IPS DF 19.7 (cell line): ENCODE data around the gene DUOXA2.
"Not testable (repeated sequence)": the region's sequence is repeated elsewhere in the genome, so short reads cannot be mapped to it uniquely, and the experiment has no call there.

Experiments used
- DNase-seq: peaks from one replicate; pipeline ENCODE4 v3.0.0-alpha.2; 2013; ENCODE audit warnings: low read depth, low spot score

DUOXA2 gene

DNA sequence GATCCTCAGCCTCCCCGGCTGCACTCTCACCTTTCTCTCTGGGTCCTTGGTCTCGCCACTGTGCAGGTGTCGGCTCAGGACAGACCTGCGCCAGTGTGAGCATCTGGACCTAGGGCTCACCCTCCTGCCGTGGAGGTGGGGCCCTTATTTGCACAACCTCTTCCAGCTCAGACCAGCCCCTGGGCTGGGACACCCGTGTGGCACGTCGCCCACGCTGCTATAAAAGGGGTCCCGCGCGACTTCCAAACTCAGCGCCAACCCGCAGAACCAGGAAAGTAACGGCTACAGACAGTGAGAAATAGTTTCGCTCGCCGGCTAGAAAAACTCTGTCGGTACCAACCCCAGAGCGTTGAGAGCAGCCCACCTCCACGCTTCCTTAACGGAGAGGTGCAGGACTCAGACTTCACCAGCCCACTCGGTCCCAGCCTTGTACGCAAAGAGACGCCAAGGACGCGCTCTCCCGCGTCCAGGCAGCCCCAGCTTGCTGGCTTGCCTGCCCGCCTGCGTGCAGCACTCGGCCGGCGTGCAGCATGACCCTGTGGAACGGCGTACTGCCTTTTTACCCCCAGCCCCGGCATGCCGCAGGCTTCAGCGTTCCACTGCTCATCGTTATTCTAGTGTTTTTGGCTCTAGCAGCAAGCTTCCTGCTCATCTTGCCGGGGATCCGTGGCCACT is at the start of gene DUOXA2, which contains the start of gene DUOX2:
TSS of gene DUOXA2 (plus strand) at position 251 of the 675 bp plus-strand sequence. CDS start at position 531, 280 bp downstream.
TSS of gene DUOX2 (minus strand) at position 97 of the 675 bp plus-strand sequence. CDS start 761 bp downstream, outside the sequence.
- DNase-seq, result no peak

GRCh38 chr15:45064386-45064785 is 49.7 kb upstream of the DUOXA2 start:
- no peak for DNase-seq

DNA sequence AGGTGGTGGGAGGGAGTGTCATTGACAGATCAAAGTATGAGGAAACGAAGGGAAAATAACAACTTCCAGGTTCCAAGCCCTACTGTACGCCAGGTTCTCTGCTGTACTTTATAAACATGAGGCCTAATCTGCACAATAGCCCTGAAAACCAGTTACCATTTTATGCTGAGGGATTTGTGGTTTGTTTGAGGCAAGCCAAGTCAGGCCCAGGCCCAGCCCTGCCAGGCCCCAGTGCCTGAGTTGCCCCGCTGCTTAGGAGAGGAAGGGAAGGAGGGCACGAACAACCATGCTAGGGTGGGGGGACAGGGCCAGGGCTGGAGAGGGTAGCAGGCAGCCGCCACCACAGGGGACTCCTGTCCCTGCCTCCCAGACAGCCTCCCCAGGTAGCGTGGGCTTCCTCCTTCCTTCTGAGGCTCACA is 44.2 kb upstream of the DUOXA2 start:
- DNase-seq, result not testable (repeated sequence)

DNA sequence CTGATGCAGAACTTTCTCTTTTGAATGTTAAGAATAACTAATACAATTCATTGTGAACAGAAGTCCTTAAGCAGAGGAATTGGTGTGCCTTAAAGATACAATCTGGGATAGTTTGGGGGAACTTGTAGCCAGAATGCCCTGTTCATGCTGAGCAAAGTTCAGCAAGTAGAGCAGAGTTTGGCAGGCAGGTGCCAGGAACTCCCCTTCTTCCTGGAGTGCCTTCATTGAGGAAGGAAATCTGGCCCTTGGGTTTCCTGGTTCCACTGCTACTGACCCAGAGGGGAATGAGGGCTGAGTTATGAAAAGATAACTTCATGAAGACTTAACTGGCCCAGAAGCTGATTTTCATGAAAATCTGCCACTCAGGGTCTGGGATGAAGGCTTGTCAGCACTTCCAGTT is 40.5 kb upstream of the DUOXA2 start:
- not testable (repeated sequence) for DNase-seq

GRCh38 chr15:45075440-45076320 is 38.4 kb upstream of the DUOXA2 start:
- DNase-seq, result not testable (repeated sequence)

DNA sequence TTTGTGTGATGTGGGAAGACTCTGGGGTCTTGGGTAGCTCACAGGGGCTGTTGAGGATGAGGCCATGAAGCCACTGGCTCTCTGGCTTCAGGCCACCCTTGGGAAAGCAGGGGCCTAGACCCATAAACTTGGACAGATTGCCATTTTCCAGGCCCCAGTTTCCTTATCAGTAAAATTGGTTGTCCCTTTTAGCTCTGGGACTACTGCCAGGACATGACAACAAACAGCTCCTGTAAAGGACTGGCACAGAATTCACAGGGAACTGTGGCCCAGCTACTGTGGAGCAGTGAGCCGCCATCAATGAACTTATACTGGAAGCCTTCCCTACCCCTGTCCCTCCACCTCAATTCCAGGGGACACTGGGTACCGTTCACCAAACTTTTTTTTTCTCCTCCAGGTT is 36.7 kb upstream of the DUOXA2 start:
- DNase-seq, result not testable (repeated sequence)

GRCh38 chr15:45079201-45079600 is 34.9 kb upstream of the DUOXA2 start:
- not testable (repeated sequence) for DNase-seq

DNA sequence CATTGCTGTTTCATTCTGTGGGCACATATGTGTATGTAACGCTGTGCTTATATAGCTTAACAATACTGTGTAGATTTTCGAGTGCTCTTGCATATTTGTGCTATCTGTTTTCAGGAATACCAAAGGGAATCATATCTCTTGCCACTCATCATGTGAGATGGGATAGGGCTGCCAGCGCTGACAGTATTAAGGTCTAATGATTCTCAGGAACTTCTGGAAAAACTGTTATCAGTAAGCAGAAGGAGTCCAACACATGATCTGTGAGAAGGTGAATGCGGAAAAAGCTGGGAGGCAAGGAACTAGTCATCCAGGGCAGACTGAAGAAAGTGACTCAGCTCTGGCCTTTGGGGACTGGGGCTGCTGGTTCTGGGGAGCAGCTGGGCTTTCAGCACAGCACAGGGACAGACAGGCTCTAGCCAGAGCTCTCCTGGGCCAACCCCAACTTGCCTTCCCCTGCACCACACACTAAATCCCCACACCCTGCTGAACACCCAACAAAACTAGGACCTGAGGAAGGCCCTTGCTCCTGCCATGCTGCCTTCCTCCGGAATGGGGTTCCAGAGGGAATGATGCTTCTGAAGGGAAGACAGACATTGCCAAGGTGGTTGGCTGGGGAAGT is 34.4 kb upstream of the DUOXA2 start:
- DNase-seq, result not testable (repeated sequence)

DNA sequence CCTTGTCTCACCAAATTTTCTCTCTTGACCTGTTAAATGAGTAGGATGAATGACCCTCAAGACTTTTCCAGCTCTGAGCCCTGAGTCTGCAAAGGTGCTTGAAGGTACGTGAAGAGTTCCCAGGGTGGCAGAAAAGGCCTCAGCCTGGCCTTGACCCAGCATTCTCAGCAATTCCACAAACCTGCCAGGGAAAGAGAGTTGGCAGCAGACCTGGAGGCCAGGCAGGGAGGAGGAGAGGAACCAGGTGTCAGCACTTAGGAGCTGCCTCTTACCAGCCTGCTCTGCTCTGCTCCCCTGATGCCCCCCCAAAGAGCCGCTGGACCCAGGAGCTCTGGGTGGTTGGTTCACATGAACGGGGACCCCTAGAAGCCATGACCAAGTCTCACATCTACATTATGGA is 33.5 kb upstream of the DUOXA2 start:
- not testable (repeated sequence) for DNase-seq

DNA sequence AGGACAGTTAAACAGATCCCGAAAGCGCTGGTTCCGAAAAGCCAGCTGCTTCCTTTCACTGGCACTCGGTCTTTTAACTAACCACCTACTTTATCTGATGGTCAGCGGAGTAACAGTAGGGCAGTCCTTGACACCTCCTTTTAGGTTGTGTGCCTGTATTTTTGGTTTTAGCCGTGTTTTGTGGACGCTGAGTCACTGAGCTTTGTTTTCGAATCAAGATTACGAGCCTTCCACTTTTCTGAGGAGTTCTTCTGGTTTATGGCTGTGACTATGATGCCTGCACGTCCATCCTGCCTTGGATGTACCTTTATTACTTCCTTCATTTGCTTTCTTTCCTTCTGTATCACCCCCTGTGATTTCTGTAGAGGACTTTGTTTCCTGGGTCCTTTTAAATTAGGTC is 31.7 kb upstream of the DUOXA2 start:
- not testable (repeated sequence) for DNase-seq

- DNase-seq, result no peak
These were observed 30.9 kb upstream of the DUOXA2 start for GRCh38 chr15:45083223-45083622.

DNA sequence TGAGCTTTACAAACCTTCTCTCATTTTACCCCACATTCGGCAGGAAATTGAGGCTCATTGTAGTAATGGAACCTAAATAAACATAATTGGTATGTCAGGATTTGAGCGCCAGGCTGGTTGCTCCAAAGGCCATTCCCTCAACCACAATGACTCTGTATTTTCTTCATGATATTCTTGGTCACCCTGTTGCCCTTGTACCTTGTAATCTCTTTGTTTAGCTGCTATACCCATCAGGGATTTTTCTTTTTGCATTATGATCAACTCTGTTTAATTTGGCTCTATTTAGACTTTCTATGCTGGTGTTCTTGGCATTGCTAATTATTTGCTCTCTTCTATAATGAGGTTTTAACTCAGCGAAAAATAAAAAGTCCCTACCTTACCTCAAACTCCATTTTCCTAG is 30.0 kb upstream of the DUOXA2 start:
- DNase-seq, result no peak

DNA sequence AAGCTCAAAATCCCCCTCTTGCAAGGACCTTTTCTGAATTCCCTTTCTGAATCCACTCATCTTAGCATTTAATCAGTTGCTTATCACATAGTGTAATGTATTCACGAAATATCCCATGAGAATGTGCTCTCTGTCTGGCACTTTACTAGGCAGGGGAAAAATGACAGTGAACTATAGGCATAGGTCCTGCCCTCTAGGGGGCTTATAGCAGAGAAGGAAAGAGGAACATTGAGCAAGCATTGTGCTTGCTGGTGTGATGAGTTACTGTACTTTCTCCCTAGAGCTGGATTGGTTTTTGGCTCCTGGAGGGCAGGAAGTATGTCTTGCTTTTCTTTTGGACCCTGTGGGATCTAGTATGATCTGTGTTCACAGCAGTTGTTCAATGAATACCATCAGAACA is 26.6 kb upstream of the DUOXA2 start:
- DNase-seq, result no peak

DNA sequence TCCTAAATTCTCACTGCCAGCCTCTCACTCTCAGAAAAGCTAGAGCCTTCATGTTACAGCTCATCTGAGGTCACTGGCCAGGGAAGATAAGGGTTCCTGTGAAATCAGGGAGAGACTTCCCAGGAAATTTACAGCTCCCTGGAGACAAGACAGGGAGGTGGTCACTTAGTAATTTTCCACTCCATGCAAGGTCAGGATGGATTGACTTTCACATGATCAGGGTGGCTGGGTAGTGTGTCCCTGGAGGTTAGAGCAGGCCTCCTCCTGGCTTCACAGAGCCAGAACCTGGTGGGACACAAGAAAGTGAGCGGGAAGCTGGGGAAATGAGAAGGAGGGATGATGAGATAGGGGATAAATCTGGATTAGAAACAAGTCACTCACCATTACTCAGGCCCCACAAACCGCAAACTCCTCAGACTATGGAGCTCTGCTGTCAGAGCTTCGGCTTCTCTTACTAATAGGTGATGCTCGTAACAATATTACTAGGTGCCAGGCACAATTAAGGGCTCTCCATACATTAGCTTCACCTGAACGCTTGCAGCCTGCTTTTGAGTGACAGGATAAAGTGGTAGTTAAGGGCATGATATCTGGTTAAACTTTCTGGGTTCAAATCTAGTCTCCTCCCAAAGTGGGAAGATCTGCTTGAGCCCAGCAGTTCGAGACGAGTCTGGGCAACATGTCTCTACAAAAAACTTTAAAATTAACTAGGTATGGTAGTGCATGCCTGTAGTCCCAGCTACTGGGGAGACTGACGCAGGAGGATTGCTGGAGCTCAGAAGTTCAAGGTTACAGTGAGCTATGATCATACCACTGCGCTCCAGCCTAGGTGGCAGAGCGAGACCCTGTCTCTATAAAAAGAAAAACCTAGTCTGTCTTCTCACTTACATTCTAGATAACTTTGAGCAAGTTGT is 25.1 kb upstream of the DUOXA2 start:
- no peak for DNase-seq

DNA sequence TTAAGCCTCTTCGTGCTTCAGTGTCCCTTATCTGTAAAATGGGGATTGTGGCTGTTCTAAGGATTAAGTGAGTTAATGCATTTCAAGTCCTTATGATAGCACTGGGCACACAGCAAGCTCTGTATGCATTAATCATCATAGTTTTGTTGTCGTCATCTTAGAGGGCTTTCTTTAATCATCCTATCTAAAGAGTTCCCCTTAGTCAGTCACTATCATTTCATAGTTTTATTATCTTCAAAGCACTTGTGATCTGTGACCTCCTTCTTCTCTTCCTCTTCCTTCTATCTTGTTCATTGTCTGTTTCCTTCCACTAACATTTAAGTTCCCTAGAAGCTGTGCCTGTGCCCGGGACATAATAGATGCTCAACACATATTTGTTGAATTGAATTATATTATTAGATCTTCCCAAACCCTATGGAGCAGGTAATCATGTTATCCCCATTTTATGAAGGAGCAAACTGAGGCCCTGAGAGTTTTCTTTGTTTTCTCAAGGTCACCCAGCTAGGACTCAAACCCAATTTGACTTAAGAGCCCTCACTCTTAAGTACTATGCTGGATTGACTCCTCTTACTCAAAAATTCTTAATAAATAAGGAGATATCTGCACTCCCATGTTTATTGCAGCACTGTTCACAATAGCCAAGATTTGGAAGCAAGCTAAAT is 24.3 kb upstream of the DUOXA2 start:
- DNase-seq, result no peak

GRCh38 chr15:45091161-45091560 is 23.0 kb upstream of the DUOXA2 start:
- no peak for DNase-seq

GRCh38 chr15:45091576-45091975 is 22.6 kb upstream of the DUOXA2 start:
- DNase-seq, result no peak

DNA sequence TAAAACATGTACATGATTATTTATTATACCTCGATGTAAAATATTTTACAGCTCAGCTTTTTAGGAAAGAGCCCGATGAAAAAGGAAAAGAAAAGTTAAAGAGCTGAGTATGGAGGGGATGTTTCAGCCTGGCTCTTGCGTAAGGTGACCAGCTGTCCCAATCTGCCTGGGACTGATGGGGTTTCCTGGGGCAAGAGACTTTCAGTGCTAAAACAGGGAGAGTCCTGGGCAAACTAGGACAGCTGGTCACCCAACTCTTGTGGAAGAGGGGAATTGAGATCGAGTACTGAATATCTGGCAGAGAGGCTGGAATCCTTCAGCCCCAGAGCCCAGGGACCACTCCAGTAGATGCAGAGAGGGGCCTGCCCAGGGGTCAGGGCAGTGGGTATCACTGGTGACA is 21.1 kb upstream of the DUOXA2 start:
- no peak for DNase-seq

DNA sequence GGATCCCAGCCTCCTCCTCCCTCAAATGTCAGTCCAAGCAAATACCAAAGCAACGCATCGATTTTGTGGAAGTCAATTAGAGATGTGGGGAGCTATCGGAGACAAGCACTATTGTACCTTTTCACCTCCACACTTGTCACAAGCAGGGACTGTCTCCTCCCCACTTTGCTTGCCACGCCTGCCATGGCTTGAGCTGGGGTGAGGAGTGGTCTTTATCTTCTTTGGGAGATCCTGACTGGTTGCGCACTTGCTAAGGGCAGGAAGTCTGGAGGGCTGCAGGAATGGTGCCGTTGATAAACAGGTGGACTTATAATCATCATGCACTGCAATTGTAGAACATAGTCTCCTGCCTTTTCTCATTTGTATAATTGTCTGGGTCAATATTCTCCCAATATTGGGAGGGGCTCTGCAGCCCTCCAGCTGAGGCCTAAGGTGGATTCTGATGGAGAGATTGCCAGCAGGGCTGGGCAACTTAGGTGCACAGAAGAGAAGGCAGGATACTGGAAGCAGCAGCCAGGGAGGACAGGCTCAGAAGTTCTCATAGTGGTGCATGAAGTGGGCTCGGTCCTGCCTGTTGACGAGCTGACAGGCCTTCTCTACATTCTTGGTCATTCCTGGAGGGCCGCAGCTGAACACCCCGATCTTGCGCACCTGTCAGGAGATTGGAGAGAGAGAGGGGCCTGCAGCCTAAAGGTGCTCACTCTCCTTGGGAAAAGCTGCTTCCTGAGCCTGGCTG is 20.3 kb upstream of the DUOXA2 start:
- no peak for DNase-seq

- DNase-seq, result no peak
These were observed 19.8 kb upstream of the DUOXA2 start for GRCh38 chr15:45094358-45094730.
